ENCODE results near the gene APBA2.
"Not testable (repeated sequence)": the region's sequence is repeated elsewhere in the genome, so short reads cannot be mapped to it uniquely, and the experiment has no call there.

DNA sequence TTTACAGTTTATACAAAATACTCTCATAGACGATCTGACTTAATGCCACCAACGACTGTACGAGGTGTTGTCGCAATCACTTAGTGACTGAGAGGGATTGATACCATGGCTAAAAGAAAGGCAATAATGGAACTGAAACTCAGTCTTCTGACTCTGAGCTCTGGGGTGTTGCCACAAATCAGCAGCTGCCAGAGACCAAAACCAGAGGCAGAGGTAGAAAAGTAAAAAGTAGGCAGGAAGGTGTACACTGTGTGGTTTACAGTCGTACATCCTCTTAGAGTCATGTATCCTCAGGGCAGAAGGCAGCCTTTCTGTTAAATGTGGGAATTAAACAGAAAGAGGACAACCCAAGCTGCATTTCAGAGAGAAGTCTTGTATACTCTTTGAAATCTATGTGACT, 38.5 kb upstream of the APBA2 start:
- TF ChIP-seq, protein P1, sequence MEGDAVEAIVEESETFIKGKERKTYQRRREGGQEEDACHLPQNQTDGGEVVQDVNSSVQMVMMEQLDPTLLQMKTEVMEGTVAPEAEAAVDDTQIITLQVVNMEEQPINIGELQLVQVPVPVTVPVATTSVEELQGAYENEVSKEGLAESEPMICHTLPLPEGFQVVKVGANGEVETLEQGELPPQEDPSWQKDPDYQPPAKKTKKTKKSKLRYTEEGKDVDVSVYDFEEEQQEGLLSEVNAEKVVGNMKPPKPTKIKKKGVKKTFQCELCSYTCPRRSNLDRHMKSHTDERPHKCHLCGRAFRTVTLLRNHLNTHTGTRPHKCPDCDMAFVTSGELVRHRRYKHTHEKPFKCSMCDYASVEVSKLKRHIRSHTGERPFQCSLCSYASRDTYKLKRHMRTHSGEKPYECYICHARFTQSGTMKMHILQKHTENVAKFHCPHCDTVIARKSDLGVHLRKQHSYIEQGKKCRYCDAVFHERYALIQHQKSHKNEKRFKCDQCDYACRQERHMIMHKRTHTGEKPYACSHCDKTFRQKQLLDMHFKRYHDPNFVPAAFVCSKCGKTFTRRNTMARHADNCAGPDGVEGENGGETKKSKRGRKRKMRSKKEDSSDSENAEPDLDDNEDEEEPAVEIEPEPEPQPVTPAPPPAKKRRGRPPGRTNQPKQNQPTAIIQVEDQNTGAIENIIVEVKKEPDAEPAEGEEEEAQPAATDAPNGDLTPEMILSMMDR (conservative IDR thresholded peaks at IDR 0.05; ENCODE audit: low read length), result not testable (repeated sequence)
- not testable (repeated sequence) for TF ChIP-seq EZH2phosphoT487 (IDR thresholded peaks at IDR 0.05; ENCODE audit: borderline replicate concordance)
